Stimulated activated CD8-positive, alpha-beta memory T cell treated with anti-CD3 and anti-CD28 coated beads, Interleukin-7, amount 100 ng/mL, for 48 hours (primary cell): Measurements from ENCODE around the gene TMC3.

Source experiments
- DNase-seq, 2 donors: peaks; one replicate each; pipeline ENCODE4 v3.0.0-alpha.2; 2020; ENCODE audit warnings: low read depth in 1 of 2; ENCODE audit errors: extremely low read depth in 1 of 2

TMC3 gene

GRCh38 chr15:81323944-81324881 is 49.8 kb downstream of the TMC3 start, which contains the start of gene STARD5:
Gene STARD5, minus strand, starts transcription at chr15:81324141. Its CDS starts 42 bp downstream, at chr15:81324099.
- peak; percentile 94 to 97 for DNase-seq

DNA sequence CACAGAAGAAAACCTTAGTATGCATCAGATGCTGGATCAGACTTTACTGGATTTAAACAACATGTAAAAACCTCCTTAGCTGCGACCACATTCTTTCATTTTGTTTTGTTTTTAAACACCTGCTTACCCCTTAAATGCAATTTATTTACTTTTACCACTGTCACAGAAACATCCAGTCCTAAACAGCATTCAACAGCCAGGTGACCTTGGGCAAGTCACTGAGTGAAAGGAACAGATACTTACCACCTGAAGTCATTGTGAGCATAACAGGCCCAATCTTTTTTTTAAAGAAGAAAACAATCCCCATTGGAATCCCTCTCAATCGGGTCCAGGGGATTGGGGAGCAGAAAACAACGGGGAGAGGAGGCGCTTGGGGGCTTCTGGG is 50.5 kb downstream of the TMC3 start:
- no peak for DNase-seq

- no peak for DNase-seq
Measured at GRCh38 chr15:81322676-81323253, 51.2 kb downstream of the TMC3 start.

- no peak for DNase-seq
Measured at GRCh38 chr15:81321667-81322066, 52.3 kb downstream of the TMC3 start.

- DNase-seq, result no peak
Measured at GRCh38 chr15:81317642-81318017, 56.4 kb downstream of the TMC3 start.

- no peak for DNase-seq
Measured at GRCh38 chr15:81316267-81316666, 57.7 kb downstream of the TMC3 start.

GRCh38 chr15:81315452-81316175 is 58.4 kb downstream of the TMC3 start:
- no peak for DNase-seq

DNA sequence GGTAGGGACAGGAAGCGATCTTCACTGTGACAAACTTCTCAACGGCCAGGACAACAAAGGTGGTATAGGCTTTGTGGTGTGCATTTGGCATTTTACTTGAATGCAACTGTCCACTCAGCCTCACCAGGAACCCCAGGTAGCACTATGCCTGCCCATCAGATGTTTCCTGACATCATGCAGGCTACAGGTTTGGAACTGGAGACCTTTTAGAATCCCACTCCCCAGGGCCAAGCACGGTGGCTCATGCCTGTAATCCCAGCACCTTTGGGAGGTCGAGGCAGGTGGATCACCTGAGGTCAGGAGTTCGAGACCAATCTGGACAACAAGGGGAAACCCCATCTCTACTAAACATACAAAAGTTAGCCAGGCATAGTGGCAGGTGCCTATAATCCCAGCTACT is 59.6 kb downstream of the TMC3 start:
- DNase-seq, result no peak

DNA sequence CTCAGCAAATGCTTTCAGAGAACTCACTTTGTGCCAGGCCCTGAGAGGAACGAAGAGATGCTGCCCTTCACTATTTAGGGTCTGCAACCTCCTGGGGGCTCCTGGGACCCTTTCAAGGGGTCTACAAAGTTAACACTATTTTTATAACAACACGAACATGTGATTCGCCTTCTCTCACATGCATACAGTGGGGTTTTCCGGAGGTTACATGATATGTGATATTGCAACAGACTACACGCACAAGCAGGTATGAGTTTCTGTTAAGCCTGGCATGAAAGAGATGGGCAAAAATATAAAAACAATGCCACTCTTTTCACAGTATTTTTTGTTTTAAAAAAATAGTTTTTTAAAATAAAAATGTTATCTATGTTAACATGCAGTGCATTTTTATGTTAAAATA is 60.3 kb downstream of the TMC3 start:
- no peak for DNase-seq

GRCh38 chr15:81312790-81313543 is 61.0 kb downstream of the TMC3 start:
- no peak for DNase-seq

DNA sequence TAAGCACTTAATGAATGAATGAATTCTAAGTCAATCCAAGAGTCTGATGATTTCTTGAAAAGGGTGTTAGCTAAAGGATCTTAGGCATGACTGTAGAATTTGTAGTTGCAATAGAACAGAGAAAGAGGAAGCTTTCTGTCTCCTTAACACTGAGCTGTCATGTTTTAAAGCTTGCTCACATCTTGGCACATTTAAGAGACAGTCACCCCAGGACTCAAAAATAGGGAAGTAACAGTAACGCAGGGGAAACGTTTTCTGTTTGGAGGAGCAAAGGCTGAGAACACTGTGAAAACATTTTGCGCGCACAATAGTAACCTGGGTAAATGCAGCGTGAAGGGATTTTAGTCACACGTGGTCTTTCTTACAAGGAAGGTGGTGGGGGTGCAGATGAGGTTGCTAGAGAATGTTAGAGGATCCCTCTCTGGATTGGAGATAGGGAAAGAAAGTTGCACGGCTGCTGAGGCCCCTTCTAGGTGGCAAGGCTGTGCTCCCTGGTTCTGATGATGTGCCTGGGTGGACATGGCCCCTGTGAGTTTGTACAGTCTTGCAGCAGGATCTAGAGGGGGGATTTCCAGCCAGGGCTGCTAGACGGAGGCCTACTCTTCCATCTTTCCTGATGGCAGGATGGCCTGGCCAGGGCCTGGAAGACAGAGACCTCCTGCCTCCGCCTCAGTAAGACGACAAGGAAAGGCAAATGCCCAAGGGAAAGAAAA is 62.1 kb downstream of the TMC3 start:
- no peak for DNase-seq

- no peak for DNase-seq
Measured at GRCh38 chr15:81310480-81310879, 63.5 kb downstream of the TMC3 start.

DNA sequence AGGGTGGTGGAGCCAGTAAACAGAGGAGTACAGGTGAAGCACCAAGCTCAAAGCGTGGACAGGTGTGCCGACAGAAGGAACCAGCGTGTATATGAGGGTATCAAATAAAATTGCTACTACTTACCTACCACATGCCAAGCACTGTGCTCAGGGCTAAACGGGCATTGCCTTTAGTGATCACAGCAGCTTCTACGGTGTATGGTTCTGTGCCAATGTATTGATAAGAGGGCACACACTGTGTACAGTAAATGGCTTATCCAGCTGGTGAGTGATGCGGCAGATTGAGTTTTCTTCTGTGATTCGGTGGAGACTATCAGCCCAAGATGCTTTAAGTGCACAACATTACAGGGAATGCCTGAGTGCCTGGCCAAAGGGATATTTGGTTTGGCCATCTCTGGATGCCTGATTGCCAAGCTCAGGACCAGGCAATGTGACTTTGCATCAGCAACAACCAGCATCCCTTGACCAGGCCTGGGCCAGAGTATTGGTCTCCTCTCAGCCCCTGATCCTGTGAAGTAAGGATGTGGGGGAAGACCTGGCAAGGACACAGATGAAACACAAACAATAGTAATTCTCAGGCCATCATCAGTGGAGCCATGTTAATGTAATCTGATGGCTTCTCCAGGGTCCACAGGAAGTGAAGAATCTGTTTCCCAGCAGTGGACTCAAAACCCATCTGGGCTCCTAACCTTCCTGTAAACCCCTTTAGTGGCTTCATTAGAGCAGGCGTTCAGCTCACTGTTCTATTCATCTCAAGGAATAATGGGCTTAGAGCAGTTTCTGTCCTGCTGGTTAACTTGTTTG is 64.2 kb downstream of the TMC3 start:
- DNase-seq, result no peak

GRCh38 chr15:81308260-81308659 is 65.8 kb downstream of the TMC3 start:
- no peak for DNase-seq

- no peak for DNase-seq
Measured at GRCh38 chr15:81304226-81304625, 69.8 kb downstream of the TMC3 start.

DNA sequence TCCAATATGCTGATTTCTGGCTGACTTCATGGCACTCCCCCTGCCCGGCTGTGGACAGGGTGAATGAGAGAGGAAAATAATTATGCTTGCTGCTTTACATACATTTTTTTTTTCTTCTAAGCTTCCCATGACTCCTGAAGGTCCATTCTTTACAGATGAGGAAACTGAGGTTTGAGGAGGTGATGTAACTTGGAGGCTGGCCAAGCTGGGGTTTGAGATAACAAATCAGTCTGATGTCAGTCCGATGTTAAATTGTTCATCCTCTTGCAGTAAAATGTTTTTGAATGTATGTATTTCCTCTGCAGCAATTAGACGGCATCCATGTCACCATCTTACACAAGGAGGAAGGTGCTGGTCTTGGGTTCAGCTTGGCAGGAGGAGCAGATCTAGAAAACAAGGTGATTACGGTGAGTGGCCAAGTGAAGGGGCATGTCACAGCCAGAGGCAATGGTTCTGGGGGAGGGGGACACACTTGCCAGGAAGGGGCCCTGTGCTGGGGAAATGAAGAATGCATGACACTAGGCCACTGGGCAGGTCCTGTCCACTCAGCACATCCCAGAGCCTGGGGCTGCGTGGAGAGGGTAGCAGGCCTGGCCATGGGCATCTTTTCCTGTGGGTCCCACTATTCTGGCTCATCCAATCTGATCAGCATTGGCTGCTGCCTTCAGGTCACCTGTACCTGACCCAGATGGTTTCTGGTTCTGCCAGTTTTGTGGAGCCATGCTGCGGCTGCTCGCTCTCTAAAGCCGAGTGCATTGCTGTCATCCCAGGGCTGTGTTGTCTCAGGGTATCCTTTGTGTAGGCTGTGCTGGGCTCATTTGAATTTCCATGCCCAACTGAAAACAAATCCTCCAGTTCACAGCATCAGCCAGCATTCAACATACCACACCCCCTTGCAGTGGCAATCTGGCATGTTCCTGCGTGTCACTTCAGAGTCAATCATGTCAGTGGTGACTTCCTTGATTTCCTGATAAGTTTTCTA is 70.5 kb downstream of the TMC3 start:
- no peak for DNase-seq

DNA sequence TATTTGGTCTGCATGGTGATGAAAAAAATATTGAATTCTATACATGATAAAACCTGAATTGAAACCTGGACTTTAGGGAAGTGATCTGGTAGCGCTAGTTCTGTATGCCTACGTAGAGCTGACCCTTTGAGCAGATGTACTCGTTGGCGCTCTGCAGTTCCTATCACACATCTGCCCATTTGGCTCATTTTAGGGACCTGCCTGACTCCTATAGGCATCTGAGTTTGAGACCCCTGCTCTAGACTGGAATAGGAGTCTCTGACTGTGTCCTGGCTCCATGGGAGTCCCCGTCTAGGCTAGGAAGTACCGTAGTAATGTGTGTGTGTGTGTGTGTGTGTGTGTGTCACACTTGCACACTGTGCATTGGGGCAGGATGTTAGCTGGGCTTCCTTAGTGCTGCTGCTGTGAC is 71.3 kb downstream of the TMC3 start:
- DNase-seq, result no peak

- DNase-seq, result no peak
Measured at GRCh38 chr15:81301815-81302399, 72.1 kb downstream of the TMC3 start.
